Skin epidermis (tissue), 12 donors: ENCODE measurements around the gene DNAJC4.
A peak's percentile ranks its signal among the peaks of the same experiment; 100 is the strongest.

ENCODE experiments used
- H3K27ac ChIP-seq, 21 experiments: fragments of 200-600 bp; sonication (generic) in 11 of 21; one replicate each; pipeline ENCODE4 v1.5.0; 2020; ENCODE audit warnings: mild to moderate bottlenecking in 3 of 21, inconsistent platforms in 2 of 21, moderate library complexity in 2 of 21
- H3K4me3 ChIP-seq, 7 experiments: fragments of 200-600 bp; sonication (generic) in 2 of 7; one replicate each; pipeline ENCODE4 v1.5.0; 2020; ENCODE audit warnings: inconsistent platforms in 2 of 7, mild to moderate bottlenecking in 2 of 7, moderate library complexity in 1 of 7

DNAJC4 gene

GRCh38 chr11:64207256-64208085 lies 22.9 kb upstream of the DNAJC4 start:
- Histone ChIP-seq H3K27ac (peak overlapping the region; percentile 31 to 97 (median 87)), H3K4me3 (peak overlapping the region; percentile 33 to 54 (median 39))

DNA sequence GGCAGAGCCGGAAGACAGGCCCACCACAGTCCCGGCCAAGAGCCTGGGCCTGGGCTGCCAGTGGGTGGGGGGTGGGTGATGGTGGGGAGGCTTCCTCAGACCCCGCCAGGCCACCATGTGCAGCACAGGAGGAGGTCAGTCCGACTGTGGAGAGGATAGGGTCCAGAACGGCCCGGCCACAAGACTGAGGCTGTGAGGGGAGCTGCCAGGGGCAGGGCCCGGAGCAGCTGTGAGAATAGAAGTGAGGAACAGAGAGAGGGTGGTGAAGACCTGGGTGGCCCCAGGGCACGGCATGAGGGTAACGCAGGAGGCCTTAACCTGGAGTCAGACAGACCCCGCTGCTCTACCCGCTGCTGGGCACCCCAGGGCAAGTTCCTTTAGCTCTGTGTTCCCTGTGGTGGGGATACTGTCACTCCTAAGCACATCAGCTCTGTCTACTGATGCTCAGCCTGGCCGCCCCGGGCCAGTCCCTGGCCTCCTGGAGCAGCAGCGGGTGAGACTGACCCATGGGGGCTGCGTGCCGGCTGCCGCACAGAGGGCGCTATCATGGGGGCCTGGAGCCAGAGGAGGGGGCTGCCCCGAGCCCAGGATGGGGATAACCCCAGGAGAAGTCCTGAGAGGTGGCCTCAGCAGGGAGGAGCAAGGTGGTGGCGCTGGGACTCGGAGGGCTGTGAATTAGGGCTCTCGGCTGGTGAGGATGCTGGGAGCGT lies 22.1 kb upstream of the DNAJC4 start:
- Histone ChIP-seq H3K27ac (peak overlapping the region; percentile 31 to 97 (median 87)), H3K4me3 (peak overlapping the region; percentile 33 to 54 (median 39))

- Histone ChIP-seq H3K27ac (peak overlapping the region in 13 of 21 experiments; percentile 73 to 97 (median 89)), H3K4me3 (peak overlapping the region in 1 of 7 experiments; percentile 54)
Measured at GRCh38 chr11:64208796-64209562, 21.4 kb upstream of the DNAJC4 start.

DNA sequence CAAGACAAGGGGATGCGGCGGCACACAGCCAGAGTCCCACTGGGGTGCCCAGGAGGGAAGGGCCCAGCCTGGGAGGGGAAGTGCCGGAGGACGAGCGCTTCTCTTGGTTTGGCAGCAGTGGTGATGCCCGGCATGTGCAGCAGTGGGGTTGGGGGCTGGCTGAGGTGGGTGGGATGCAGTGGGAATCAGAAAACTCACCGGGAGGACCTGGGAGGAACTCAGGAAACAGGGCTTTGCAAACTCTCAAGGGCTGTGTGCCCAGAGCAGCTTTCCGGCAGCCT lies 20.8 kb upstream of the DNAJC4 start:
- H3K27ac ChIP-seq, result peak overlapping the region in 2 of 21 experiments; percentile 47 to 94

DNA sequence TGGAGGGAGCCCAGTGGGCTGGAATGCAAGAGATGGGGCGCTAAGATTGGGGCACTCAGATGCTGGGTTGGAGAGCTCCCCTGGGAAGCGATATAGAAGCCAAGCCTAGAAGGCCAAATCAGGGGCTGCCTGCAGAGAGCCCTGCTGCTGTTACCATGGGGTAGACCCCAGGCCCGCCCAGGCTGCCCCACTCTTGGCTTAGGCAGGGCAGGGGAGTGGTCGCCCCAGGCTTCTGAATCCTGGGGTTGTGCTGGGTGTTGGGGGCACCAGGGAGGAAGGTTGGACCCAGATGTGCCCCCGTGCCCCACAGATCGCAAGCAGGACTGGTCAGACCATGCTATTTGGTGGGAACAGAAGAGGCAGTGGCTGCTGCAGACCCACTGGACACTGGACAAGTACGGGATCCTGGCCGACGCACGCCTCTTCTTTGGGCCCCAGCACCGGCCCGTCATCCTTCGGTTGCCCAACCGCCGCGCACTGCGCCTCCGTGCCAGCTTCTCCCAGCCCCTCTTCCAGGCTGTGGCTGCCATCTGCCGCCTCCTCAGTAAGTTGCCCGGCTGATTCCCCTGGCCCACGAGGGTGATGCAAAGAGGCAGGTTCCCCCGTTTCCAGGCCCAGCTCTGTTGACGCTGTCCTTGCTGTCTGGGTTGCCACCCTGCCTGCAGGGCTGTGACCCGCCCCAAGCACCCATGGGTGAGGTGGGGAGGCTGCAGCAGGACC lies 19.9 kb upstream of the DNAJC4 start:
- Histone ChIP-seq H3K27ac (peak overlapping the region in 1 of 21 experiments; percentile 37), H3K4me3 (no peak overlapping the region)

More for the DNA sequence above, 20.8 kb upstream of the DNAJC4 start:
- no peak overlapping the region for H3K4me3 ChIP-seq

DNA sequence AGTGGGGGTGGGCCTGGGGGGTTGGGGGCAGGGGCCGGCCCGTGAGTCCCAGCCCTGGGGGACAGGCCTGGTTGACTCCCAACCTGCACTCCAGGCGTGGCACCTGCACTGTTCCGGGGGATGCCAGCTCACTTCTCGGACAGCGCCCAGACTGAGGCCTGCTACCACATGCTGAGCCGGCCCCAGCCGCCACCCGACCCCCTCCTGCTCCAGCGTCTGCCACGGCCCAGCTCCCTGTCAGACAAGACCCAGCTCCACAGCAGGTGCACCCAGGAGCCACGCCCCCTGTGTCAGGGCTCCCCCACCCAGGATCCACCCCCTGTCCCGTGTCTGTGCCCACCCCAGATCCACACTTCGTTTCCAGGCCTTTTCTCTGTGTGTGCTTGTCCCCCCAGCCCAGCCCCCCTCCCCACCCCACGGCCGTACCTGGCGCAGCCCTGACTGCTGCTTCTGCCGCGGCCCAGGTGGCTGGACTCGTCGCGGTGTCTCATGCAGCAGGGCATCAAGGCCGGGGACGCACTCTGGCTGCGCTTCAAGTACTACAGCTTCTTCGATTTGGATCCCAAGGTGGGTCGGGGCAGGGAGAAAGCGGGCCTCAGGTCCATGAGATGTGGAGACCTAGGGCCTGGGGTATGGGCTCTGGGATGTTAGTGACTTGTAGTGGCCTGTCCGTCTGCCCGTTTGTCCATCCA lies 19.0 kb upstream of the DNAJC4 start:
- Histone ChIP-seq H3K27ac (no peak overlapping the region), H3K4me3 (no peak overlapping the region)

DNA sequence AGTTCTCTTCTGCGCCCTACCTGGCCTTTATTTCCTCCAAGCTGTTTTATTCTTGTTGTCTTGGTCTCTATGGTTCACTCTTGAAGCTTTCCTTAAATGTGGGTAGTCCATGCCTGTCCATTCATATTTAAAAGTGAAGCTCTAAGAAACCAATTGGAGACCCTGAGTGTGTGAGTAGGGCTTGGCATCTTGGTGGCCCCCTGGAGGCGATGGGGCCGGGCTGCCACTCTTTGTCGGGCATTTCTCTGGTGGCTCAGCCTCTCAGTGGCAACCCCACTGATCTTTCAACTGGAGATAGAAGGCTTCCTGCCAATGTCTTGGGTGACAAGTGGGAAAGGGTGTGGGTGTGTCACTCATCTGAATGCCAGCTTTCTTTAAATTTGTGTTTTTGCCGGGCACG lies 13.5 kb upstream of the DNAJC4 start:
- no peak overlapping the region for H3K27ac ChIP-seq
- H3K4me3 ChIP-seq, result no peak overlapping the region

DNA sequence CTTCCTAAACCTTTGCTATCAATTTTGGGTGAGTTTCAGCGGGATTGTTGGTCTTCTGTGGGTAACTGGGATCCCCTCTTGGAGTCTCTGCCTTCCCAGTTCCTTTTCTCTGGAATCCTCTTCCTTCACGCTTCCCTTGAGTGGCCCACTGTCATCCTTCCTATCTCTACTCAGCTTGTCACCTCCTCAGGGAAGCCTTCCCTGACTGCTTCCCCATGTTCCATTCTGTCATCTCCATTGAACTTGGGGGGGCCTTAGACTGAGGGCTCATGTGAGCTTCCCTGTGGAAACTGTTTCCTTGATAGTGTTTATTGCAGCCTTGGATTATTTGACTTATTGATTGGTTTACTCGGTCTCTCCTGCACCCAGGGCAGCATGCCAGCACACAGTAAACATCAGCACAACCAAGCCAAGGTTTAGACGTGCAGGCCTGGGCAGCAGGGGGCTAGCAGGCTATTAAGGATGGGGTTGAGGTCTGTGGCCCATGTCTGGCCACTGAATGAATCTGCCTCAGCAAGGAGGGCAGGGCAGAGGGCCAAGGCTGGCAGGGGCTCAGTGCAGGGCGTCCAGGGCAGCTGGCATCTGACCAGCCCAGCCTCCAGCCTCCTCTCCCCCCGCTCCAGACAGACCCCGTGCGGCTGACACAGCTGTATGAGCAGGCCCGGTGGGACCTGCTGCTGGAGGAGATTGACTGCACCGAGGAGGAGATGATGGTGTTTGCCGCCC lies 11.6 kb upstream of the DNAJC4 start:
- Histone ChIP-seq H3K27ac (no peak overlapping the region), H3K4me3 (no peak overlapping the region)

GRCh38 chr11:64219354-64219684 lies 11.0 kb upstream of the DNAJC4 start:
- Histone ChIP-seq H3K4me3 (no peak overlapping the region), H3K27ac (no peak overlapping the region)

DNA sequence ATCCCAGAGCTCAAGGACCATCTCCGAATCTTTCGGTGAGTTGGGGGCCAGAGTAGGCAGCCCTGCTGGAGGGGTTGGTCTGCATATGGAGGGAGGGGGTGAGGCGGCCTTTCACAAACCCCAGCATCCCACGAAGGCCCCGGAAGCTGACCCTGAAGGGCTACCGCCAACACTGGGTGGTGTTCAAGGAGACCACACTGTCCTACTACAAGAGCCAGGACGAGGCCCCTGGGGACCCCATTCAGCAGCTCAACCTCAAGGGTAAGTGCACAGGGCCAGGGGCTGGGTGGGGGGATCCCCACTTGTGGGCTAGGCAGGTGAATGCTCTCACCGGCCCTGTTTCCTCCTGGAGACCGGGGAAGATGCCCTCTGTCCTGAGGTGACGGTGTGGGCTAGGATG lies 10.6 kb upstream of the DNAJC4 start:
- H3K27ac ChIP-seq, result peak overlapping the region in 1 of 21 experiments; percentile 13

GRCh38 chr11:64220271-64220670 lies 10.1 kb upstream of the DNAJC4 start:
- Histone ChIP-seq H3K4me3 (no peak overlapping the region), H3K27ac (peak overlapping the region in 1 of 21 experiments; percentile 19)

More for the DNA sequence above, 10.6 kb upstream of the DNAJC4 start:
- H3K4me3 ChIP-seq, result no peak overlapping the region

- Histone ChIP-seq H3K4me3 (no peak overlapping the region), H3K27ac (no peak overlapping the region)
Measured at GRCh38 chr11:64220798-64221197, 9.6 kb upstream of the DNAJC4 start.

GRCh38 chr11:64222651-64223000 lies 7.7 kb upstream of the DNAJC4 start:
- Histone ChIP-seq H3K27ac (peak overlapping the region in 1 of 21 experiments; percentile 8), H3K4me3 (no peak overlapping the region)

GRCh38 chr11:64223001-64223651 lies 7.2 kb upstream of the DNAJC4 start:
- no peak overlapping the region for H3K4me3 ChIP-seq
- peak overlapping the region in 3 of 21 experiments; percentile 7 to 31 (median 22) for H3K27ac ChIP-seq

- Histone ChIP-seq H3K4me3 (no peak overlapping the region), H3K27ac (peak overlapping the region in 3 of 21 experiments; percentile 5 to 82 (median 42))
Measured at GRCh38 chr11:64224151-64224890, 6.0 kb upstream of the DNAJC4 start.

DNA sequence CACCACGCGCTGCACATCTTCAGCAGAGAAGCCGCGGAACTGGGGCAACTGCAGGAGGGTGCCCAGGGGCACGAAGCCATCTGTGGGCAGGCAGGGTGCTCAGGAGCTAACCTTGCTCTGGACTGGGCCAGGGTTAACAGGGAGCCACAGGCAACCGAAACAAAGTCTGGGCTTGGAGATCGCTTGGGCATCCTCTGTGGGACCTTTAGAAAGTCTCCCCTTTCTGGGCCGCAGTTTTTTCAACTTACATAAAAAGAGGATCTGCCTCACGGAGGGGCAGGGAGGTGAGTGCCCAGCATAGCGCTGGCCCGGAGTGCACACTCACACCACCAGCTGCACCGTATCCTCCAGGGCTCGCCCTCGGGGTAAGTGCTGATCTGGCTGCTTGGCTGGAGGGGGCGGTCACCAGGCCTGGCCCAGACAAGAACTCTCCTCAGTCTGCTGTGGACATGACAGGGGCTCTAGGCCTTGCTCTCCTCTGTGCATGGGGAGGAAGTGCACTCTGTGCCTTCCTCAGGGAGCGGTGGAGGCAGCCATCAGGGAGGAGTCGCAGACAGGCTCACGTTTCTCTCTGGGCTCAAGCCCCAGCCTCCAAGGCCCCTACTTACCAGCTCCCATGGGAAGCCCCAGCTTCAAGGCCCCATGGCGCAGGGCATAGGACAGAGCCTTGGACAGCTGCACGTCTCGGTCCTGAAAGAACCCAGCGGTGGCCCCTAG lies 5.3 kb upstream of the DNAJC4 start:
- H3K27ac ChIP-seq, result peak overlapping the region in 19 of 21 experiments; percentile 82 to 99 (median 93)
- H3K4me3 ChIP-seq, result peak overlapping the region; percentile 61 to 87 (median 74)
